Fibroblast of skin of back (primary cell): Measurements from ENCODE around the gene MRPL14.

ENCODE experiments used
- DNase-seq: peaks from one replicate; pipeline ENCODE4 v3.0.0-alpha.2; 2013

Gene MRPL14

DNA sequence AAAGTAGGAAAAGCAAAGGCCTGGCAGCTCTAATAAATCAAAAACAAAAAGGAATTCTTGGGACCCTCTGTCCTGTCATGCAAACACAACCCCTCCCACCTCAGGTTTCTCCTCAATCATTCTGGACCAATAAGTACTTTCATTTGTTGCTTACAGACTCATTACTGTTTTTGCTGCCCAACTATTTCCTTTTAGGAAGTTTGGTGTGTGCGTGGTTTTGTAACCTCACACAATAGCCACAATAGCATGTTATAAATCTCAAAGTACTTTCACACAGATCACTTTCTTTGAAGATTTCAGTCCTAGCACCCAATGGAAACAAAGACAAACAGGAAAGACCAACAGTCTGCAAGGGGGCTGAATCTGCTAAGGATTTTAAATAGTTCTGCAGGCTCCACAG lies 4.5 kb downstream of the MRPL14 start:
- DNase-seq: no peak

DNA sequence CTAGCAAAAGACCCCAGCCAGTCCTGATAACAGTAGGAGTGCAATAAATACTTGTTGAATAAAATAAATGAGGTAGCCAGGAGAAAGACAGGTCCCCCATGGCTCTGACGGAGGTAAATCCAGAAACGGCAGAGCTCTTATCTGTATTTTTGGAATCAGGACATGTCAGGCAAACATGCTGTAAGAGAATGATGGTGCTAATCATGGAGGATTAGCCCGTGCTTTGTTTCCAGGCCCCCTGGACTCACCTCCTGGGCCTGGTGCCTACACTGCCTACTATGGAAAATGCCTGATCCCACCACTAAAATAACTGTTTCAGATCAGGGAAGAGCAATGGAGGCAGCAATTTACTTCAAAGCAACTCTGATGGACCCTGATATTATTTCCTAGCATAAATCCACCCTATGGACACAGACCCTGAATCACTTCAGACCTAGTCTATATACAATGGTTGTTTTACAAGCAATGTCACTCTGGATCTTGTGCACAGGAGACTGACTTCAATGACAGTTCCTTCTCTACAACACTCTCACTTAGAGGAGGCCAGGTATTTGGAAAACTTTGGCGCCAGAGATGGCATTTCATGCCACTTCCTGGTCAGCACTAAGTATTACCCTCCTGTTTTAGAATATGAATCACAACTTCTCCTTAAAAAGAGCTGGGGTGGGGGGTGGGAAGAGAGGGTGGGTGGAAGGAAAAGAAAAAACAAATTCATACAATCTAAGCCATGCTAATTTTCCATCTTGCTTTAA lies 6.4 kb downstream of the MRPL14 start:
- DNase-seq: no peak

DNA sequence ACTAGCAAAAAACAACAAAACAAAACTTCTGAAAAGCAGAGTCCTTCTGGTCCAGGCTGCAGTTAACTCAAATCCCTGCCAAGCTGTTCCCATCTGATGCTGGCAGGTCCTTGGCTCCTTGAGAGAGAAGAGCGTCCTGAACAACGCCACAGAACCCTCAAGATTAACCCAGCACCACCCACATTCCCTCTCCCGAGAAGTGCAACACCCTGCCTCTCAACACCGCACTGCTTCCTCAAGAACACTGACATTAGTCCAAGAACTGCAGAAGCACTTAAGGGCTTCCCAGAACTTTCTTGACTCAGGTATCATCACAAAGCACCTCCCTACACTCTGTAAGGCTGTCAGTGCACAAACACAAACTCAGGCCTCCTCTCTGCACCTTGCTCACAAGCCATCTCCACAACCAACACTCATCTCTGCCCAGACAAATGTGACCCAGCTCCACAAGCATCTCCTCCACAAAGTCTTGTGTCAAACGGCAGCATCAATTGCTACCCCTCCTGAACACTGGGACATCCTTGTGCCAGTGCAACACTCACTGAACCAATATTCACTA lies 7.5 kb downstream of the MRPL14 start:
- DNase-seq: no peak

DNA sequence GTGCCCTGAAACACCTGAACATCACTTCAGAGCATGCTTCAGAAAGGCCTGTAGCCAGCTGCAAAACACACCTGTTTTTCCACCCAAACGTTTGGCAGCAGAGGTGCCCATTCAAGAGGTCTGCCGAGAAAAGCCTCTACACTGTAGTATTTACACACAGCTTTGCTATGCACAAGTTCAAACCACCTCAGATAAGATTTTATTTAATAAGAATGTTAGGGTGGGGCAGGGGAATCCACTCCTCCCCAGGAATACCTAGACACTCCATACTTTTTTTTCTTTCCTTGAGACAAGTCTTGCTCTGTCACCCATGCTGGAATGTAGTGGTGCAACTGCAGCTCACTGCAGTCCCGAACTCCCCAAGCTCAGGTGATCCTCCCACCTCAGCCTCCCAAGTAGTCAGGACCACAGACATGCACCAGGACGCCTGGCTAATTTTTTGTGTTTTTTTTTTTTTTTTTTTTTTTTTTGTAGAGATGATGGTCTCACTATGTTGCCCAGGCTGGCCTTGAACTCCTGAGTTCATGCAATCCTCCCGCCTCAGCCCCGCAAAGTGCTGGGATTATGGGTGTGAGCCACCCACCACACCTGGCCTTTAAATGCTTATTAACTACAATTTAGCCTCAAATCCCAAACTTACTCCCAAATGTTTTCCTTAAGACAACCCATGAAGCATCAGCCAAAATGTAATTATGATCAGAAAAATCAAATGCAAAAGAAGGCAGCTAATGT lies 9.7 kb downstream of the MRPL14 start:
- no peak for DNase-seq

DNA sequence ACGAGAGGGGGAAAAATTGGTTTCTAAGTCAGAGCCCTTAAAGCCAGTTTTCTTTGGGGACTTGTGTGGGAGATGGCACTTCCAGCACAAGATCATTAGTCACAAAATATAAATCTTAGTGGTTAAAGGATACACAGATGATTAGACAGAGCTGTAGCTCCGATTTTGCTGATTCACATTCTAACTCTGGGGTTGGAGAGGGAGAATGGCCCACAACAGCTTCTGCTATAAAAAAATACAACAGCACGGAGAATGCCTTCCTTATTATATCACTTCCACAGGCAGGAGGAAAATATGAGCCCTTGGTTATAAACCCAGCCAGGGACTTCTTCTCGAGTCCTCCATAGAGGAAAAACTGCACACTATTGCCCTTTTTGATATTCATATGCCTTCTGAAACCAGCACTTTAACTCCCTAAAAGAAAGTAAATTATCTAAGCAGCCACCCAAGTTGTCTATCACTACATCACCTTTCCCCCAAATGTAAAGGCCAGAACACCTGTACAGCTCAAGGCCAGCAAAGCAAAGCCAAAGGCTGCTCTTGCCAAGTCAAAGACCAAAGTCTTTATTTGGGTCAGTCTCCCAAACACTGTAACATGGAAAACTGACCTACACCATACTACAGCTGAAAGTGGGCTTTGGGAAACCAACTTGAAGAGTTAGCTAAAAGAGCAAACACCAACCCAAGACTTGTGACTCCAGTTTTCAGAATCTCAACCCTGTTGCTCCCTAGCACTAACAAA lies 10.4 kb downstream of the MRPL14 start:
- peak; percentile 93 for DNase-seq

DNA sequence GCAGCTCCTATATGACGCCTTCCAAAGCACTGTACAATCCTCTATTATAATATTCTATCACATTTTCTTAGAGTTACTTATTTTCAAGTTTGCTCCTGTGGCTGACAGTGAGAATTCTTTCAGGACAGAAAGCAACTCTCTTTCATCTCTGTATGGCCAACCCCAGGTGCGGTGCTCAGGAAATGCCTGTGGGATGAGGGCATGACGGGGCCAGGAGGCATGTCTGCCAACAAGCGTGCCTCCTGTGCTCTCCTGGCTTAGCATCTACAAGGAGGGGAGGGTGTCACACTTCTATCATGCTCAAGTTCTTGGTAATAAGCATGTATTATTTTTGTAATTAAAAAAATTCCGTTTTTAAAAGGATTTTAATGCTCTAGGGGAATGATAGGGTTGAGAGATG lies 11.4 kb downstream of the MRPL14 start:
- DNase-seq: no peak

DNA sequence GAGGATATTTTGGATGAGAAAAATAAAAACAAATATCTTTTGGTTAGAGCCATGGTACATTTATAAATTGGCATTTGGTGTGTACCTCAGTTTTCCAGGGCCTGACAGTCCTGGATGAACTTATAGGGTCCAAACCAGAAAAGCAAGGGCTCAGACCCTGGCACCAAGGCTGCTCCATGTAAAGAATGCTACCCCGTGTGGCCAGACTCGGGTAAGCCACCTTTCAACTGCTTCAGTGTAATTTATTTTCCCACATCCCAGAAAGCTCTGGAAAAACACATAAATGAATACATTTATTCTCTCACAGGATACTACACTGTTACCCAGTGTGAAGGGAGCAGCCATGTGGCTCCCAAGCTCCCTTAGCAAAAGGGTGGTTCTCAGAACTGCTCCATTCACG lies 13.8 kb downstream of the MRPL14 start:
- DNase-seq: no peak

DNA sequence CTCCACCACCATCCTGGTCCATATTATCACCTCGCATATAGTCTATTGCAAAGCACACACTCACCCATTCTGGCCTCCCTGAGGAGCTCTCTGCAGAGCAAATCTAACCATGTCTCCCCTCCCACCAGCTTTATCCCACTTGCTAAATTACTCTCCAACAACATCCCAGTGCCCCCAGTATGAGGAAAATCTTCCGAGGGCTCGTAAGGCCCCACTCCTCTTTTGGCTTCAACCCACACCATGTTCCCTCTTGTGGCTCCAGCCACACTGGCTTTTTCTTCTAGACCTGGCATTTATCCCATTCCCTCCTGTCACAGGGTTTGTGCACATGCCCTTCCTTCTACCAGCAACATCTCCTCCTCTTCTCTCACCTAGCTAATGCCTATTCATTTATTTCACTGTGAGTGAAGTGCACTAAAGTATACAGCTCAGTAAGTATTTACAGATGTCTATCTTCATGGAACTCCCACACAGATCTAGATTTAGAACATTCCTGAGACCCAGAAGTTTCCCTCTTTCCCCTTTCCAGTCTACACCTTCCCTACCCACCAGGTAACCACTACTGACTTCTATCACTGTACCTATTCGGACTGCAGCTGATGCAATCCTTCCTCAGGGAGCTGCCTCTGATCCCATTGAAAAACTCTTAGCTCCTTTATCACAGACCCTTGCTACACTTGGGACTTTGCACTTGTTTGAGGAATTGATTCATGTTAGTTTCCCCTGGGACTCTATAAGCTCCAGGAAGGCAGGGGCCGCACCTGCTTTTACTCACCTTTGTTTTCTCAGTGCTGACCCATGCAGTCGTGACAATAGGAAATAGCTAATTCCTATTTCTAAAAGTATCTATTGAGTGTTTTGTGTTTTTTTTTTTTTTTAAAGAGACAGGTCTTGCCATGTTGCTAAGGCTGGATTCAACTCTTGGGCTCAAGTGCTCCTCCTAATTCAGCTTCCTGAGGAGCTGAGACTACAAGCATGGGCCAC lies 15.5 kb downstream of the MRPL14 start:
- no peak for DNase-seq

DNA sequence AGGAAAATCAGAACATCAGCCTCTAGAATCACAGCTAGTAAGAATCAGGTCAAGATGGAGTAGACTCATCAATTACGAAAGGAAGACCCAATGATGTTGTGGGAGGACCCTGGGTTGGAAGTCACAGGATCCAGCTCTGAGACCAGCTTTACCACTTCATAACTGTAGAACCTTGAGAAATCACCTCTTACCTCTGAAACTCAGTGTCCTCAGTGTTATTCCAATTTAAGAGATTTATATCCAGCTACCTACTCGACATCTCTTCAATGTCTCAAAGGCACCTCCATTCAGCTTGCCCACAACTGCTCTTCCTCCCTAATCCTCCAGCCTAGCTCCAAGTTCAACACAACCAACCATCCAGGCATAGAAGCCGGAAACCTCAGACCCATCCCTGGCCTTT lies 16.3 kb downstream of the MRPL14 start:
- no peak for DNase-seq

DNA sequence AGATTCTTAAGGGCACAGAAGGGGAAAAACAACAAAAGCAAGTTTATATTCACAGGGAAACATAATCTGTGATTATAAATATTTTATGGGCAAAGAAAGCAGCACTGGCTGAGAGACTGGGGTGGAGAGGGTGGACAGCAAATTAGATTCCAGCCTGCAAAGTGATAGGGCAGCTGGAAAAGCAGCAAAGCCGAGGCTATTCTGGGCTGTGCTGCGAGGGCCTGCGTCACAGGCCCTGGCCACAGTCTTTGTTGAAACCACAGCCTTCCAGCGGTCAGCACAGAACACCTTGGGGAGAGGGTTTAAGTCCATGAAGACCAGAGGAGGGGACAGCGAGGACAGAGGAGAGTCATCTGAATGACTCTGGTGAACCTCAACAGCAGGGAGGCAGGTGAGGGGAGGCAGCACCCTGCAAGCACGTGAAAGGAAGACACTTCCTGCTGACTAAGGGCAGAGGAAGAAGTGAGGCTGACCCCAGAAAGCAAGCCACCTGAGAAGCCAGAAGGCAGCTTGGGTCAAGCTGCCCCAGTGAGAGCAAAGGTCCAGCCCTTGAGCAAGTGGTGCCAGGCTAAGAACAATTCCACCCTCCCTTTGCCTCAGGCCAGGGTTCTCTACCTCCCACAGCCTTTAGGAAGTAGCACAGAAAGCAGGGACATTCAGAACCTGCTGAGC lies 17.1 kb downstream of the MRPL14 start:
- DNase-seq: no peak

DNA sequence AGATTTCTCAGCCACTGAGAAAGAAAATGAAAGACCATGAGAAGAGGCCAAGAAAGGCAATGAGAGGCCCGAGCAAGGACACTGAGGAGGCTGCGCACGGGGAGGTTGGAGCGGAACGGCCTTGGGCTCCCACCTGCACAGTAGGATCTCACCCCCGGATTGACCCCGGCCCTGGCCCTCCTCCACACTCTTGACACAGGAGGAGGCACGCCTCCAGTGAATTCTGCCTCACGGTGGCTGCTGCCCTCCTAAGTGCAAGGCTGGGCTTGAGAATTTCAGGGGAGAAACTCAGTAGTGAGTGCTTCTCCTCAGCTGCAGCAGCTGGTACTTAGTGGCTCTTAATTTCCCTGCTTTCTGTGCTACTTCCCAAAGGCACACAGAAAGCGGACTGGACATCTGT lies 18.0 kb downstream of the MRPL14 start:
- DNase-seq: no peak

DNA sequence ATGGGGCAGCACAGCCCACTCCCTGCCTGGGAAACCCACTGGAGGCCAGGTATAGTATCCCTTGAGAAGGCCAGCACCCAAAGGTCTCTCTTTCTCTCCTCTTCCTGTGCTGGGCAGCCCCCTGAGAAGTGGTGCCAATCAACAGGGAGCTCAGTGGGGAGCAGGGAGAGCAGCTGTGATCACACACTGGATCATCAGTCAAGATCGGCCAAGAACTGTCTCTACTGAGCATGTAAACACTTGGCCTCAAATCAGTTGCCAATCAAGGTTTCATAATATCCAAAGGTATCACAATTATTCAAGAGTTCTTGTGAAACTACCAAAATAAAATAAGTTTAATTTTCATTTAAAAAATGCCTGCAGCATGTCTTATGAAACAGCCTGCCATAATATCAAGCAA lies 18.8 kb downstream of the MRPL14 start:
- no peak for DNase-seq

DNA sequence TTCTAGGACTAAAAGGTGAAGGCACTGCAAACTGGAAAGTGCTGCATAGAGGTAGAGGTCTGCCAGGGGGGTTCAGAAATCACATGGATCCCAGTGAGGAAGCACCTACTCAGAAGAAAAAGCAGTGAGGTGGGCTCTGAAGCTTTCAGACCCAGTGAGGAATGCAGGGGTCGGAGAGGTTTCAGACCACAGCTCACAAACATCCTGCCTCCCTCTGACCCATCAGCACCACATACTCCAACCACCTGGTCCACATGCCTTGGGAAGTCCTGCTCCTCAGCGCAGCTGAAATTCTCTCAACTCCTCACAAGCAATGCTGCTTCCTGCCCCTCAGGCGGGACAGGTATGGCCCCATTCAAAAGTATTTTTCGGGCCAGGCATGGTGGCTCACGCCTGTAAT lies 20.2 kb downstream of the MRPL14 start:
- no peak for DNase-seq

DNA sequence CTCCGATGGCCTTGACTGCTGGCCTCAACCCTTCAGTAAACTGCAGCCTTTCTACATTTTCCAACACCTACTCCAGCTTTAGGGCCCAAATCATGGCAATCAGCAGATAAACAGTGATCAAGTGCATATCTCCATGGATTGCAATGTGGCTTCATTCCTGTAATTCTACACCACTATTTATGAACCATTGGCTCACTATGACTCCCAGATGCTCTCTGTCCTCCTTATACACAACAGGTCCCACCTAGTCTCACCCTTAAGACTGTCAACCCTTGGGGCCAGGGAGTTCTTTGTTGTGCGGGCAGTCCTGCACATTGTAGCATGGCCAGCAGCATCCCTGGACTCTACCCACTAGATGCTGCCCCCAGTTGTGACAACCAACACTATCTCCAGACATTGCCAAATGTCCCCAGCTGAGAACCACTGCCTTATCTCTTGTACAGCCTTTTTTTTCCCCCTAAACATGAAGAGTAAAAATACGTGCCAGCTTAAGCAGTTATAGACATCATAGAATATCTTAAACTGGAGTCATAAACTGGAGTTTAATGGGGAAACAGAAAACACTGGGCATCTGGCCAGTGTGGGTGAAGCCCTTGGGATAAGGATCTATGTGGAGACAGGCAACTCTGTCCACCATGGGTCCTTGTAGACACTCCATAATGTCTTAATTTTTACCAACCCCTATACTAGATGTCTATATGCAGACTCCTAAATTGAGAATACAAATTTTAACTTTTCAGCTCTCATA lies 21.1 kb downstream of the MRPL14 start:
- DNase-seq: no peak

DNA sequence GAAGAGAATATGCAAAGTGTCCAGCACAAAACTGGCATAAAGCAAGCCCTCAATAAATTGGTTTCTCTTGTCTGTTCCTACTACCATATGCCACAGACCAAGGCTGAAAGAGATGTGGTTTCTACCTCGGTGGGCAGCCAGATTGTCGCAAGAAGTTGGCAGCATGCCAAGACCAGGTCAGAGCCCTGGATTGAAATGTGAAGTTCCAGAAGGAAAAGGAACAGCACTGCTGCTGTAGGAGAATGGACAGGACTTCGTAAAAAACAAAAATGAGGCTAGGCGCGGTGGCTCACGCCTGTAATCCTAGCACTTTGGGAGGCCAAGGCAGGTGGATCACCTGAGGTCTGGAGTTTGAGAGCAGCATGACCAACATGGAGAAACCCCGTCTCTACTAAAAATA lies 22.1 kb downstream of the MRPL14 start:
- no peak for DNase-seq

DNA sequence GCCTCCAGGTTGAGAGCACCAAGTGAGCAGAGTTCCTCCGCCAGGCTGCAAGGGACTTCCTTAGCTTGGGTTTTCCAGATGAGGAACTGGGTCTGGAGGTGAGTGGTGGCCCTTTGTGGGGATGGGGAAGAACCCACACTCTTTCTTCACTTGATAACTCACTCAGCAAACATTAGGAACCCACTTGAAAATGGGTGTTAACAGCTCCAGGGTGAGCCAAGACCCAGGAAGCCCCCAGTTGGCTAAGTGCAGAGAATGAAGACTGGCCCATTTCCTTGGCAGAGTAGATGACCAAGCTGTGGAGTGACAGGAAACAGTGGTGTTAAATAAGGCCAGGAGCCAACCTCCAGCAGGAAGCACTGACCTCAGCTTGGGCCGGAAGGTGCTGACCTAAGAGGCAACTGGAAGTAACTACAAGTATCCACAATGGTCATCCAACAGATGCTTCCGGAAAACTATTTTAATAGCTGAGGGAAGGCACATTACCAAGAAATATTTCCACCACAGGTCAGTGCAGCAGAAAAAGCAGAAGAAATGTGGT lies 22.7 kb downstream of the MRPL14 start:
- DNase-seq: no peak

DNA sequence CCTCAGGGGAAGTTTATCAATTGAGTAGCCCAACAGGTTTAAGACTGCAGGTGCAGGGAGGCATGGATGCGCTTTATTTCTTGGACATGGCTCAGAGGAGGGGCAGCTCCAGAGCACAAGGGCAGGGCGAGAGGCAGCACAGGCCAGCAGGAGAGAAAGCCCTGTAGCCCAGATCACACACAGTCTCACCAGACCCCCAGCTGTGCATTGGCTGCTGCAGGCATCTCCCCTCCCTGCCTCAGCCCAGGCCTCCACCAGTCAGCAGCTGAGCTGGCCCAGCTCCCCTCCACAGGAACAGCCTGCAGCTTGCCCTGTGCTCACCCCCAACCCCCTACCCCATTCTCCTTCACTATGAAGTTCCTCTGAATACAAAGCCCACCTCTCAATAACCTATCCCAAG lies 24.7 kb downstream of the MRPL14 start:
- DNase-seq: no peak

DNA sequence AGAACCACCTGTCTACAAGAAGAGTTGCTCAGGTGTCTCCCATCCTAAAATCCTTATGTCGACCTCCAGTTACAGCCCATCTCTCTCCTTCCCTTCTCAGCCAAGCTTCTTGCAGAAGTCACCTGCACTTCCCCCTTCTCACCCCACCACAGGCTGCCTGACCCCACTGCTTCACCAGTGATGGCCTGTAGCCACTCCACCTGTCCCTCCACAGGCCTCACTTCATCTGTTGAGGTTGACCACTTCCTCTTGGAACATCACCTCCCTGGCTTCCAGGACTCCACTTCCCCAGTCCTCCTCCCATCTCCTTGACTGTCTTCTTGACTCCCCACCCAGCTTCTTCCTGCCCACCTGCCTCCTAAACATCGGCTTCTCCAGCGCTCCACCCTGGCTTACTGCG lies 25.4 kb downstream of the MRPL14 start:
- DNase-seq: no peak

DNA sequence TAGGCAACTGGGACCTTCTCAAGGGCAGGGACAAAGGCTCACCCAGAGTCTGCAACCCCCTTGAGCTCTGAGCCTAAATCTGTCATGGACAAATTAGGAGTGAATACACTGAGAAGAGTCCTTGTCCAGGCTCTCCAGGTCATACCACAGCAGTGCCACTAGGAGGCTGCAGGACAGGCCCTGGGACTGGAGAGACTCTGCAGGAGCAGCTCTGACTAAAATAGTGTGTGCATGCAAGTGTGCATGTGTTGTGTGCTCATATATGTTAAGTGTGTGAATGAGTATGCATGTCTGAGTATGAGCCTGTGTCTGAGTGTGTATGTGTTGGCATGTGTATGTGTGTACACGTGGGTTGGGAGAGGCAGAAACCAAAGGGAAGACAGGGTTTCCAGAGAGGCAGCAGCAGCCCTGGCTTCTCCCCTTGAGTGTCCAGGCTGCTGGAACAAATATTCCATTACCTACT lies 27.1 kb downstream of the MRPL14 start:
- DNase-seq: no peak

DNA sequence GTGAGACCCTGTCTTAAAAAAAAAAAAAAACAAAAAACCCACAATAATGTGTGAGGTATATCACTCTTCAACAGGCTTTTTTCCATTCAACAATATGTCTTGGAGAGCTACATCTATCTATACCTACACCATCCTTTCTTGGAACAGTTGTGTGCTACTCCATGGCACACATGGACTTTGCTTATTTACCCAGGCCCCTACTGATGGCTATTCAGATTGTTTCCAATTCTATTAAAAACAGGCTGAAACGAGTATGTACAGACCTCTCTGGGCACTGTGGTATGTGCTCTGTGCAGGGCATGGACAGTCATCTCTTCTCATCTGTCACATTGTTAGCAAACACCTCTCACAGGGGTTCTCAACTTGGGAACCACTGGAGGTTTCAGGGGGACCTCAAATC lies 28.1 kb downstream of the MRPL14 start:
- no peak for DNase-seq
